ENCODE results near the gene SLC7A5.

DNA sequence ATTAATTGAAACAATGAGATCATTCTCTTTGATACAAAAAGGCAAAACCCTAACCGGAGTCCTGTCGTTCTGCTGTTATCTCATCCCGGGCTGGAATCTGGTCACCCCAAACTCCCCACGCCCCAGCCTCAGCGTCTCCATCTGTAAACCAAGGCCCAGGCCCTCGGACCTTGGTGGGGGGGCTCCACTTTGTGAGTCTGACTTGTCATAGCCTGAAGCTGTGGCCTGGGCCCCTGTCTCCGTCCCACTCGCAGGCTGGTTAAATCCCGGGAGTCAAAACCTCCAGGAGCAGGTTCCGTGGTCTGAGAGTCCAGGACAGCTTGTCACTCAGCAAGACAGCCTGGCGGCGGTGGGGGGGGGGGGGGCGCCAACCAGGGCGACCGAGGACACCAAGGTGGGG, 50.0 kb downstream of the SLC7A5 start:
- TF ChIP-seq, protein P1, sequence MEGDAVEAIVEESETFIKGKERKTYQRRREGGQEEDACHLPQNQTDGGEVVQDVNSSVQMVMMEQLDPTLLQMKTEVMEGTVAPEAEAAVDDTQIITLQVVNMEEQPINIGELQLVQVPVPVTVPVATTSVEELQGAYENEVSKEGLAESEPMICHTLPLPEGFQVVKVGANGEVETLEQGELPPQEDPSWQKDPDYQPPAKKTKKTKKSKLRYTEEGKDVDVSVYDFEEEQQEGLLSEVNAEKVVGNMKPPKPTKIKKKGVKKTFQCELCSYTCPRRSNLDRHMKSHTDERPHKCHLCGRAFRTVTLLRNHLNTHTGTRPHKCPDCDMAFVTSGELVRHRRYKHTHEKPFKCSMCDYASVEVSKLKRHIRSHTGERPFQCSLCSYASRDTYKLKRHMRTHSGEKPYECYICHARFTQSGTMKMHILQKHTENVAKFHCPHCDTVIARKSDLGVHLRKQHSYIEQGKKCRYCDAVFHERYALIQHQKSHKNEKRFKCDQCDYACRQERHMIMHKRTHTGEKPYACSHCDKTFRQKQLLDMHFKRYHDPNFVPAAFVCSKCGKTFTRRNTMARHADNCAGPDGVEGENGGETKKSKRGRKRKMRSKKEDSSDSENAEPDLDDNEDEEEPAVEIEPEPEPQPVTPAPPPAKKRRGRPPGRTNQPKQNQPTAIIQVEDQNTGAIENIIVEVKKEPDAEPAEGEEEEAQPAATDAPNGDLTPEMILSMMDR (IDR thresholded peaks at IDR 0.05): no peak
- TF ChIP-seq POLR2A (IDR thresholded peaks at IDR 0.05): no peak
